Suppressor macrophage treated with lipopolysaccharide for 4 hours (primary cell): Measurements from ENCODE around the gene NIT1.

Source experiments
- DNase-seq: peaks from one replicate; pipeline ENCODE4 v3.0.0-alpha.2; 2020

The NIT1 gene

GRCh38 chr1:161084597-161084988 lies 33.3 kb upstream of the NIT1 start:
- DNase-seq = no peak

DNA sequence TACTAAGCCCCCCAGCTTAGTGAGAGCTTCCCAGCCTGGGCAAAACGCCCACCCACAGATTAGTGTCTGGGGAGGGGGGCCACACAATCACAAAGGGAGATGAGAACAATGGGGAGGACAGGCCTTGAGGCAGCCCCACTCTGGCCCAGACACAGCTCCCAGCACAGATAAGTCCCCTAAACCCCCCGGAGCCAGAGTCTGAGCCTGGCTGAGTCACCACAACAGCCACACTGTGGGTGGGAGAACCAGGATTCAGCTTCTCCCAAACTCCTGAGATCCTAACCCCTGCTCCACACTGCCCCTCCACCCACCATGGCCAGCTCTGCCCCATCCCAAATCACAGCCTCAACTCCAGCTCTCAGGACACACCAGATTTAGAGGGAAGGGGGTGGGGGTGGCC lies 32.7 kb upstream of the NIT1 start:
- DNase-seq = no peak

DNA sequence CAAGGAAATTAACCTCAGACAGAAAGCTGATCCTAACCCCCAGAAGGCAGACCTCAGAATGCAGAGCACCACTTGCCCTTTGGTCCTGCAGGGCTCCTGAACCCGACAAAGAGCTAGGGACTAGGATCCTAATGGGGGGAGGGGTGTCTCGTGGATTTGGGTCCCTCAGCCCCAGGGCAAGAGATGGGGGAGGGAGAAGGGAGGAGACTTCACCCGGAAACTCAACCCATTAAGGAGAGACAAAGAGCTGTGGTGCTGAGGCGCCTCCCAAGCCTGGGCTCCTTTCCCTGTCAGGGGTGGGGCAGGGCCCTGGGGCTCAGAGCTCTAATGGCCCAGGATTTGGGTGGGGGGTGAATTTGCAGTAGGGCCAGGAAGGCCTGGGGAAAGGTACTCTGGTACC lies 31.4 kb upstream of the NIT1 start:
- no peak for DNase-seq

DNA sequence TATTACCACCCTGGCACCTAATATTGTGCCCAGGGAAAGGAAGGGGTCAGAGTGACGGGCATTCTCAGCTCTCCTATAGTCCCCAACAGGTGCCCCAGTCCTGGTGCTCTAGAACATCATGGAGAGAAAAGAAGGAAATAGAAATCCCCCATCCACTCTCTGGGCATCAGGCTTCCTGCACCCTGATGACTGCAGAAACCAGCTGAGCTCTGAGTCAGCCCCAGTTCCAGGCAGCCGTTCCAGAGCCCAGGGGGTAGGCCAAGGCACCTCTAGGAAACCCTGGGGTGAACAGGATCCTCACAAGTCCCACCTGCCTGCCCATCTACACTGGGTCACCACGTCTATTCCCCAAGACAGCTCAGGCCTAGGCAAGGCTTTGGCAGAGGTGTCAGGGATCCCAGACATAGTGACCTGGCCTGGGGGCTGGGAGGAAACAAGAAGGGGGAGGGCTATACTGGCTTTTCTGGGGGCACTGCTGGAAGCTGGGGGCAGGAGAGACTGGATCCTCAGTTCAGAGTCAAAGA lies 29.3 kb upstream of the NIT1 start:
- peak; percentile 85 for DNase-seq

DNA sequence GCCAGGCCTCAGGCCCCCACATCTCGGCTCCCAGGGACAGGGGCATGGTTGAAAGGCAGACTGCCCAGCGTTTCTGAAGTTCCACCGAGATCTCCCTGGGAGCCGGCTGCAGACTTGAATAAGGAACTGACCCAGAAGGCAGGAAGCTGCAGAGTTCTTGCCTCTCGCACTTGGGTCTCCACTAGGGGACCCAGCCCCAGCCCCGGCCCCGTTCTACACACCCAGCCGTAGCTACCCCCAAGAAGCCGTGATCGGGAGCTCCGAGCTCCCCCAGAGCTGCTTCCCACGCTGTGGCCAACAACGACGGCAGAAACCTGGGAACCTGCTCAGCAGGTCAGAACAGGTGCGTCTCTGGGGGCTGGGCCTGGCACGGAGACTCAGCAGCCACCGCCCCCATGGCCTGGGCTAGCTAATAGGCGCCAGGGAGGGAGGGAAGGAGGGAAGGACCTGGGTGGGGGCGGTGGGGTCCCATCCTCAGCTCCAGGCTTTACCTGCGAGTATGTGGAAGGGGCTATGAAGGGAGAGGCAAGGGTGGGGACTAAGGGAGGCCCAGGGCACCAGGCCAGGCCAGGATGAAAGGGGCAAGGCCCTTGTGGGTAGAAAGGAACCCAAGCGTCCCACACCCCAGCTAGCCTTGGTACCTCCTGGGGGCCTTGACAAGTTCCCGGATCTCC lies 28.5 kb upstream of the NIT1 start, which contains the start of gene NECTIN4:
Gene NECTIN4, minus strand, starts transcription at position 308 of the 674 bp plus-strand sequence. Its CDS starts 262 bp downstream, at position 46.
- peak; percentile 70 for DNase-seq

GRCh38 chr1:161089938-161090337 lies 28.0 kb upstream of the NIT1 start:
- no peak for DNase-seq

DNA sequence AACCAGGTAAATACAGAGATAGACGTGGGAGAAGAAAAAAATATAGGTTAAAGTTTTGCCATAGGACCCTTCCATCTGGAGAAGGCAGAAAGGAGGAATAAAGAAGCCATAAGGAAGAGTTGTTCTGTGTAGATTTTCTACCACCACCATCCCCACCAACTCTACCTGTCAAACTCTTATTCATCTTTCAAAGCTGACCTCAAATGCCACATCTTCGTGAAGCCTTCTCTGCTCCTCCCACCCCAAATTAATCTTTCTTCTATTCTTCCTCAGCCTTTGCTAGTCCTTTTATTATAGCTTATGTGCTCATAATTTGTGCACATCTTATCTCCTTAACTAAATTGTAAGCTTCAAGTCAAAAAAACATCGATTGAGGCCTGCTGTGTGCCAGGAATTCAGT lies 27.3 kb upstream of the NIT1 start:
- DNase-seq = no peak

DNA sequence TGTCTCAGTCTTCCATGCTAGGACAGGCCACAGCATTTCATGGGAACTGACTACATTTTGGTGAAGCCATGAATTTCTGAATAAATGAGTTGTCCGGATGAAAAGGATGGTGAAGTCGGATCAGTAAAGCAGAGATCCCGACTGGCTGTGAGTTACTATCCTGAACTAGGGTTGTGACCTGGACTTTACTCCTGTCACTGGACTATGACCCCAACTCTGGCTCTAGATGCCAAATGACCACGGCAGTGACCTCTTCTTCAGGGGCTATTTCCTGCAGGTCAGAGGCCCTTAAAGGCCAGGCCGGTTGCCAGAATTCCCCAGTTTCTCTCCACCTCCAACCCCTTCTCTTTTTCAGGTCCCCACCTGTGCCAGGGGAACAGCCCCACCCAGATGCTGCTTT lies 26.8 kb upstream of the NIT1 start:
- no peak for DNase-seq

GRCh38 chr1:161091796-161092507 lies 26.0 kb upstream of the NIT1 start:
- DNase-seq = no peak

- peak; percentile 58 for DNase-seq
Observed at GRCh38 chr1:161092621-161093028, 25.3 kb upstream of the NIT1 start.

DNA sequence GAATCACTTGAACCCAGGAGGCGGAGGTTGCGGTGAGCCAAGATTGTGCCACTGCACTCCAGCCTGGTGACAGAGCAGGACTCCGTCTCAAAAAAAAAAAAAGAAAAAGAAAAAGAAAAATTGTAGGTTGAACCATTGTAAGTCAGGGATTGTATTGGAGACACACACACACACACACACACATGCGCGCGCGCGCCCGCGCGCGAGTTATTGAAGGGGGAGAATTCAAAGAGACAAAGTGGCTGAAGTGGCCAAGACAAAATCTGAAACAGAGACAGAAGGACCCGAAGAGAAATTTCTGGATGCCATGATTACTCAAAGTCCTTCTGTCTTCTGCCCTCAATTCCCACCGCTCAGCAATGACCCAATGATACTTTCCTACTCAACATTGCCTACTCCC lies 23.4 kb upstream of the NIT1 start:
- DNase-seq = no peak

DNA sequence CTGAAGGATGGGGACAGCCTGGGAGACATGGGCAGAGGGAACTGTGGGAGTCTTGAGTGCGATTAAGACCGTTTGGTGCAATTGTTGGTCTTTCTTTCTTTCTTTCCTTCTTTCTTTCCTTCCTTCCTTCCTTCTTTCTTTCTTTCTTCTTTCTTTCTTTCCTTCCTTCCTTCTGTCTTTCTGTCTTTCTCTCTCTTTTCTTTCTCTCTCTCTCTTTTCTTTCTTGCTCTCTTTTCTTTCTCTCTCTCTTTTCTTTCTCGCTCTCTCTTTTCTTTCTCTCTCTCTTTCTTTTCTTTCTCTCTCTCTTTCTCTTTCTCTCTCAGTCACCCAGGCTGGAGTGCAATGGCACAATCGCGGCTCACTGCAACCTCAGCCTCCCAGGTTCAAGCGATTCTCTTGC lies 22.7 kb upstream of the NIT1 start:
- DNase-seq = no peak

GRCh38 chr1:161096015-161096414 lies 21.9 kb upstream of the NIT1 start:
- no peak for DNase-seq

GRCh38 chr1:161096530-161096929 lies 21.4 kb upstream of the NIT1 start:
- DNase-seq = peak; percentile 90

- no peak for DNase-seq
Observed at GRCh38 chr1:161098210-161099068, 19.5 kb upstream of the NIT1 start, which contains the start of gene KLHDC9. TSS of gene KLHDC9 (plus strand) at chr1:161098361. CDS start at chr1:161098536, 175 bp downstream.

DNA sequence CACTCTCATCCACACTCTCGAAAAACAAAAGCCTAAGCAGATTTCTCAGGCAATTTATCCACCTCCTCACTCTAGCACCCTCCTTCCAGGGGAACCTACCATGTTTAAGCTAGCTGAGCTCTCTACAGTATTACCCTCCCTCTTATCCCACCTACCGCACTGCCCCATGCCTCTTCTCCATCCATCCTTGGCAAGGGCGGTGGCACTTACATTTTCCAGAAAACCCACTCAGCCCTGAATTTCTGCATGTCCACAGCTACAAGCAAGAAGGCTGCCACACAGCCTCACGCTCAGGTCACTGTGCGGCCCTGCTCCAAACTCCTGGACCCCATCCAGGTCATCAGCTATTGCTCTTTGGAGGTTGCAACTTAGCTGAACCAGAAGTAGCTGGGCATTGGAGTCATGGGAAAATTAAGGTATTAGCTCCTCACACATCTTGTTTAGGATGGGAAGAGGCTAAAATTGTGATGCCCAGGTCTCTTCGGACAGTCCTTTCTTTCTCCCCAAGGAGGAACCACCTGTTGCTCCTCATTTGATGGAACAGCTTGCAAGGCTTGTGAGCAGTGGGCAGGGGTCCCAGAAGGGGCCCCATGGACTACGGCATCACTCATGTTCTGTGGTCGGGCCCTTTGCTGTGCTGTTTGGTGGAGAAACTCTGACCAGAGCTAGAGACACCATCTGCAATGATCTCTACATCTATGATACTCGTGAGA lies 18.7 kb upstream of the NIT1 start:
- DNase-seq = no peak

- no peak for DNase-seq
Observed at GRCh38 chr1:161100556-161100955, 17.3 kb upstream of the NIT1 start.

- peak; percentile 41 for DNase-seq
Observed at GRCh38 chr1:161106431-161106830, 11.5 kb upstream of the NIT1 start.

DNA sequence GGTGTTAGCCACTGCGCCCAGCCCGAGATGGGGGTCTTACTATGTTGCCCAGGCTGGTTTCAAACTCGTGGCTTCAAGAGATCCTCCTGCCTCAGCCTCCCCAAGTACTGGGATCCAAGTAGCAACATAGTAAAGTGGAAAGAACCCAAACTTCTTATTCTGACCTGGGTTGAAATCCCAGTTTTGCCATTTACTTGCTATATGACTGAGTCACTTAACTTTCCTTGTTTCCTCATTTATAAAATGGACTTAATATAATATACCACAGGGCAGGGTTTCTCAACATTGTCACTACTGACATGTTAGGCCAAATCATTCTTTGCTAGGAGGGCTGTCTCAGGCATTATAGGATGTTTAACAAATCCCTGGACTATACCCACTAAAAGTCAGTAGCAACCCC lies 6.8 kb upstream of the NIT1 start:
- peak; percentile 61 for DNase-seq

- DNase-seq = peak; percentile 49
Observed at GRCh38 chr1:161111527-161111926, 6.4 kb upstream of the NIT1 start.

DNA sequence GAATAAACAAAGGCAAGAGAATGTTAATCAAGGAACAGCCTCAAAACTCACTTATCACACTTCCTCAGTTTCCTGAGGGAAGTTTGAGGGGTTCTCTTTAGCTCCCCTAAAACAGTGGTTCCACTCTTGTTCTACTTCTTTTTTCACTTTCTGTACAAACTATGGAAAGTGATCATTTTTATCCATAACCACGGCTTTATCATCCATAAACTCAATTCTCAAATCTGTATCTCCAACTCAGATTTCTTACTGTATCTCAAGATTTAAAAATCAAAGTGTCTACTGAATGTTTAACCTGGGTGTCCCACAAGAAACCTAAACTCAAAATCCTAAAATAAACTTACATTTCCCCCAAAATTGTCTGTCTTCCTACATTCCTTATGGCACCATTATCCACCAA lies 4.0 kb upstream of the NIT1 start:
- no peak for DNase-seq

- no peak for DNase-seq
Observed at GRCh38 chr1:161114556-161114955, 3.3 kb upstream of the NIT1 start.
